GM12874 (cell line): ENCODE data around the gene ITGB2.

Source experiments
- CTCF ChIP-seq: IDR thresholded peaks from 2 replicates; pipeline ENCODE4 v1.5.1; 2011; ENCODE audit warnings: low read depth, mild to moderate bottlenecking, control low read depth, low read length, moderate library complexity; ENCODE audit not compliant: insufficient read depth

Gene ITGB2

GRCh38 chr21:44856131-44856530, 64.6 kb downstream of the ITGB2 start:
- TF ChIP-seq CTCF = no peak

- TF ChIP-seq CTCF = no peak
These were observed 65.1 kb downstream of the ITGB2 start for GRCh38 chr21:44855572-44855971.

- no peak for TF ChIP-seq CTCF
These were observed 65.8 kb downstream of the ITGB2 start for GRCh38 chr21:44854664-44855446.

GRCh38 chr21:44854391-44854663, 66.4 kb downstream of the ITGB2 start:
- no peak for TF ChIP-seq CTCF

- no peak for TF ChIP-seq CTCF
These were observed 66.9 kb downstream of the ITGB2 start for GRCh38 chr21:44853601-44854390.

- TF ChIP-seq CTCF = no peak
These were observed 69.6 kb downstream of the ITGB2 start for GRCh38 chr21:44850905-44851657.

GRCh38 chr21:44850208-44850800, 70.4 kb downstream of the ITGB2 start:
- no peak for TF ChIP-seq CTCF
